AG20443 (cell line): ENCODE measurements around the gene NDST4.

Source experiments
- DNase-seq: peaks from one replicate; pipeline ENCODE4 v3.0.0; 2012; ENCODE audit warnings: low spot score, mixed read lengths

Gene NDST4

DNA sequence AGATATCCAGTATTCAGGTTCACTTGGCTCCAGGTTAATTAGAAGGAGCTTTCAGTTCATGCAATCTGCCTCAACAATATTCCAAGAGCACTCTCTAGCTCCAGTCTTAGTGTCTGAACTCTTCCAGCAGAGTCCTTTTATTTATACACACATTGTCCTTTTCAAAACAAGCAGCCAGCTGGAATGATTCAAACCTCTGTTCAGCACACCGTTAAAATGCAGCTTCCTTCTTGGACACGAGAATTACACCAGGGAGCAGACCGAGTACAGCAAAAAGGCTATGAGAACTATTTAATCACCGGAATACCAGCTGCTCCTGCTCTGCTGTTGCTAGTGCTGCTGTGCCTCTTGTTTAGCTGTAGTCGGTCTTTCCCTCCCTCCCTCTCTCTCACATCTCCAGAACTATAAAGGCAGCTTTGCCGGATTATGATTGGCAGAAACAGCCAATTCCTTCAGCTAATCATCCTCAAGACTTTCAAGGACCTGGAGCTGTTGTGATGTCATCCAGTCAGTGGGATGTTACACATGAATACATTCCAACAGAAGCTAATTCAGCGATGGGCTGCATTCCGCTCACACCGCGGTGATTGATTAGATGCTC lies at the start of gene NDST4:
Gene NDST4, minus strand, starts transcription at position 115 of the 601 bp plus-strand sequence. CDS start 36,584 bp downstream, outside the sequence.
- DNase-seq: peak; percentile 28

DNA sequence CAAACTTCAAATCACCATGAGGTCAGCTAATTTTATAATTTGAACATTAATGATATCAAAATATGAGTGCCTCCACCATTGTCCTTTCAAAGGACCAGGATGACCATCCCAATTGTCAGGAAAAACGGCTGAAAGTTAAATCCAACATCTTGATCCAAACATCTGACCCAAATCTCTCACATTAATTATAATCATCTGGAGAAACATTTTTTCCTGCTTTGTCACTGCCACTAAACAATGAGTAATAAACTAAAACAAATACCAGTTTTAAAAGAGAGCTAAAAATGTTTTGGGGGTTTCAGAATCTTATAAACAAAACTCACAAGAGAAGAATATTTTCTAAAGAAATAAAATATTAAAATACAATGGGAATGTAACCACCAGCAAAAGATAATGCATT lies 45.7 kb upstream of the NDST4 start:
- peak; percentile 22 for DNase-seq

DNA sequence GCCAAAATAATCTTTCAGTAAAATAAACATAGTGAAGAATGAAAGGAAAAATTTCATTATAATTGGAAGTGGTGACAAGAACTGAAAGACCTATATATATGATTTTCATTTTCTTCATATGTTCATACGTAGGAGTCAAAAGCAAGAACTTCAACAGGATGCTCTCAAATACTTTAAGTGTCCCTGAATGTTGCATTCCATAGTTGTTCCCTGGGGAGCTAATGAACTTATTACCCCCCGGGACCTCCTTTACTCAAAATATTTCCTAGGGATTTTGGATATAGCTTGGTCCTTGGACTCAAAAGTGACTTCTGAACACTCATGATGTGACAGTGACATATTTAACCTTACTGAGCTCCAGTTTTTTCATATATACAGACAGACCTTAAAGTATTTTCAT lies 44.9 kb upstream of the NDST4 start:
- no peak for DNase-seq

DNA sequence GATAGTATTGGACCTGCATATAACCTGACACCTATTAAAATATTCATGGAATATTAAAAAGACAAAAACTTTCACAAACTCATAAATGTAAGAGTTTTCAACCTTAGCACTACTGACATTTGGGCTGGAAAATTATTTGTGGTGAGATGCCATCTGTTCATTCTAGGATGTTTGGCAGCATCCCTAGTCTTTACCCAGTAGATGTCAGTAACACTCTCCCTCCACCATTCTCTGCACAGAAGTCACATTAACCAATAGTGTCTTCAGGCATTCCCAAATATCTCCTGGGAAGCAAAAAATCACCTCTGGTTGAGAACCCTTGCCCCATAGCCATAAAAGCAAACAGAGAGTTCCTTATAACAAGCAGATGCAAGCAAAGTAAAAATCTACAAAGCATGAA lies 41.4 kb upstream of the NDST4 start:
- DNase-seq: peak; percentile 45

DNA sequence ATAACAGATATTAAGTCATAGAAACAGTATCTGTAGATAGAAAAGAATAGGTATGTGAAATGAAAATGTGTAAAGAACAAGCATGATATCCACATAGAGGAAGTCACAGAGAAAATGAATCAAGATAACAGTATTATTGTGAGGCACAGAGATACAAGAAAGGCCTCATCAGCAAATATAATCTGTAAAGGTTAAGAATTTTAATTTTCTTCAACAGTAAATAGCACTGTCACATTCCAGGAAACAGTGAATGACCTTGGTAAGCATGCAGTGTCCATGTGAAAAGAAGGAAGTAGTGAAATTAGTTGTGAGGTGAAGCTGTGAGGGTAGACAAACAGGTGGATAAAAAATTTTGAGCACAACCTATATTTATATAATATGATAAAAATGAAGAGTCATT lies 39.5 kb upstream of the NDST4 start:
- no peak for DNase-seq

DNA sequence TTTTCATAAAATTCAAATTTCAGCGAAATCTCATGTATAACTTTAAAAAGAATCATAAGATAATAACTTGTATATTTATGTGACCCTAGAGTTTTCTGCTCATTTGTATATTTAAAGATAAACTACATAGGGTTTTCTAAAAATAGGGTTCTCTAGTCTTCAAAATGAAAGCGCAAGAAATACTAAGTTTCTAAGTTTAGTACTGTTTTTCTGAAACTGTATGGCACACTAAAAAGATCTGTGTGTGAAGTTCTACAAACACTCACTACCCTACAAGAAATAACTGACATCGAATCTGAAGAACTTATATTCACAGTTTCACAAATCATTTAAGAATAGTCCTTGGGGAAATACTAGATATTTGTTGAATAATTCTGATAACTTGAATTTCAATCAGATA lies 38.7 kb upstream of the NDST4 start:
- DNase-seq: no peak

DNA sequence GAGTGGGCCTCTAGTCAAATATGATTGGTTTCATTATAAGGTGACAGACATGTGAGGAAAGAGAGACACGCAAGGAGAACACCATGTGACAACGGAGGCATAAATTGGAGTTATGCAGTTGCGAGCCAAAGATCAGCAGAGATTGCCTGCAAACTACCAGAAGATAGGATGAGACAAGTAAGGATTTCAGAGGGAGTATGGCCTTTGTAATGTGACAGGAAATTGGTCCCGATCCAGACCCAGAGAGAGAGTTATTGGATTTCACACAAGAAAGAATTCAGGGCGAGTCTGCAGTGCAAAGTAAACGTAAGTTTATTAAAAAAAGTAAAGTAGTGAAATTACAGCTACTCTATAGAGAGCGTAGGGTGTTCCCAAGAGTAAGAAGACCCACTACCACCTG lies 35.7 kb upstream of the NDST4 start:
- no peak for DNase-seq

DNA sequence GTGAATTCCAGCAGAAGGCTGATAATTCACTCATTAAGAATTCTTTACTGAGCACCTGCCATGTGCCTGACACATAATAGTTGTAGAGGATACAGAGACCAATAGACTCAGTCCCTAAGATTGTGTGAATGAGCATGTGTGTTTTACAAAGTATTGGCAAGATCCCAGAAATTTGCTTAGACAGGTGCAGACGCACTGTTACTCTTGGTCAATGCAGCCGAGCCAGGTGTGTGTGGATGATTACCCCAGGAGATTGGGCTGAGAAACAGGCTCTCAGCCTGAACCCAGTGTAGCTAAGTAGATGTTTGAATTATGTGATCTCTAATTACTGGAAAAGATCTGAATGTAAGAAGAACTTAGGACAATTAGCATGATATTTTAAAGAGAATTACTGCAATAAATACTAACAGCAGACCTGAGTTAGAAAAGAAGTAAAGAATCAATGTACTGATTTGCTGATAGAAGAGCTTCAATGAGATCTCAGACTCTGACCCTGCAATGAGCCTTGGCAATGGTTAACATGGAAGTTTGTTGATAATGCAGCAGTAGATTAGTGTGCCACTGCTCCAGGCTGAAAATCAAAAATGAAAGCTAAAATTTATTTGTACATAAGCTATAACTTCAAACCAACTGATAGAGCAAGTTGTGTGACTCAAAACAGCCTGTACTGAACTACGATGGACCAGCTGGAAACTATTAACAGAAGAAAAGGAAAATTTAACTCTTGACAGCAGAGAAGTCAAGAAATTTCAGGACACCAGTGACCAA lies 32.2 kb upstream of the NDST4 start:
- no peak for DNase-seq

DNA sequence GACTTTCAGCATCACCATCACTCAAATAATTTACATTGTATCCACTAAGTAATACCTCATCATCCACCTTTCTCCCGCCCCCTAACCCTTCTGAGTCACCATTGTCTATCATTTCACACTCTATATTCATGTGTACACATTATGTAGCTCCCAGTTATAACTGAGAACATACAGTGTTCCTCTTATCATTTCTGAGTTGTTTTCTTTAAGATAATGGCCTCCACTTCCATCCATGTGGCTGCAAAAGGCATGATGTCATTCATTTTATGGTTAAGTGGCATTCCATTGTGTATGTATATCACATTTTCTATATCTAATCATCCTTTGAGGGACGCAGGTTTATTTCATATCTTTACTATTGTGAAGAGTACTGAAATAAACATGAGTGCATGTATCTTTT lies 14.6 kb upstream of the NDST4 start:
- DNase-seq: no peak

DNA sequence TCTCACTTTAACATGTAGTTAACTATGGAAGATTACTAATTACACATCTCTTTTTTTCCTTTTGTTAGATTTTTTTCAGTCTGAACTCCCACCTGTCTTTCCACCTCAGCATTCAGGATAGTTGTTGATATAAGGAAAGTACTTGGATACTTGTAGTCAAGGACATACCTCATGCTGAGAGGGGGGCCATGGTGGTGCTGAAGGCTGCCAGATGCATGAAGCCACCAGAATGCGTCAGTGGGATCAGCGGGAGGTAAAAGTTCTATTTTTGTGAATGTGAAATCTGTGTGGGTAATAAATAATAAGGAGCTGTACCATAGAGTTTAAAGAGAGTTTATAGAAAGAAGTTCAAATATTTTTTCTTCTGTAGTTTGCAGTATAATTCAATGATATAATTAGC lies 13.1 kb upstream of the NDST4 start:
- DNase-seq: no peak

DNA sequence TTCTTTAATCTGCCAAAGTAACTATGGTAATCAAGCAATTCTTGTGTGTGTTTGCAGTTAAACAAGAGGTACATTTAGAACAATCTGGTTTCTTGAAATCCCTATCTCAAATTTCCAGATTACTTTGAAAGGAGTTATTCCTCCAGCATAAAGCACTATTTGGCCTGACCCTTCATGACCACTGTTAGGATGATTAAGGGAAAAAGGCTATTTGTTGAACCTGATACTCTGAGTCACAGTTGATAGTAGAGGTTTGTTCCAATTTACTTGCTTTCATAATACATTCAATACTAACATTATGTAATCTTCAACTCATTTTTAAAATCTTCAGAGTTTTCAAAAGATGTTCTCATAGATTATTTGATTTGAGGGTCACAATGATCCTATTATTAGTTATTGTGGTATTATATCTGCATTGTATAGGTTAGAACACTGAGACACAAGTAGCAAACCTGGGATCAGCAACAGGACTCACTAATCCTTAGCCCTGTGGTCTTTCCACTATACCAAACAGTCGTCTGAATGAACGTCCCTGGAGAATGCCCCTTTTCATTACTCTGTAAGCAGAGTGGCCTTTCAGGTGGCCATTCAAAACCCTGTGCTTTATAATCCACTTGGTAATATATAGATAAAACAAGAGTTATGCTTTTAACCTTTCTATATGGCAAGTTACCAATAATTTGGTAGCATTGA lies 8.1 kb upstream of the NDST4 start:
- DNase-seq: no peak

DNA sequence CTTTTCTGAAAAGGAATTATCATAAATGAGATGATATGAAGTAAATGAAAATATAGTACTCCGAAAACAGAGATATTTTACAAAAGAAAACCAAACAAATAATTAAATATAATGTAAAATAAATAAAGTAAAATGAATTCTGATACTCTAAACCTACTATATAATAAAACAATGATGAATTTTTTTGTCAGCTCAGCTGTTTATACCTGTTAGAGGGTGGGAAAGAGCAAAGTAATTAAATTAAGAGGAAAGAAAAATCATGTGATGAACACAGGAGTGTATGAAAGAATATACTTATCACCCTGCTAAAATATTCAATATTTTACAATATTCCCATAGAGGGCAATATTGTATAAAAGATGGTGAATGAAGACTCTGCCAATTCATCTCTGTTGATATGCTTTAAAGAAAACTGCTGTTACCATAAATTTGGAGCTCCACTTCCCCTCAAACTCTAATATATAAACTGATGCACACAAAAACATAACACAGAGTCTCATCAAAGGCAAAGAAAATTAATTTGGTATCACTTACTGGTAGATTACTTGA lies 6.5 kb upstream of the NDST4 start:
- no peak for DNase-seq

DNA sequence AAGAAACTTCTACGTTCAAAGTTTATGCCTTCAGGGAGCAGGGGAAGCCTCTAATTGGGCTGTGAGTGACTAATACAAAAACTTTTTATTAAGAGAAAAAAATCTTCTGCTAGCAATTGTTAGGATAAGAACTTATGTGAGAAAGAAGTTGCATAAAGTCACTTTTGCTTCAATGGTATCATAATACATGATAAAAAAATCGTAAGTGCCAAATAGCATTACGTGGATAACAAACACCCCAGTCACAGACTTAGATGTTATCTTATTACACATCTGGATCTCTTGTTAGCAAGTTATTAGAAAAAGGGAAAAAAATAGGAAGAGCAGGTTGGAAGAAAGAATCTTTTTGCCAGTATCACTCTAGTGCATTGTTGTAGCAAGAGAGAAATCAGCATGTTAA lies 4.2 kb upstream of the NDST4 start:
- no peak for DNase-seq

DNA sequence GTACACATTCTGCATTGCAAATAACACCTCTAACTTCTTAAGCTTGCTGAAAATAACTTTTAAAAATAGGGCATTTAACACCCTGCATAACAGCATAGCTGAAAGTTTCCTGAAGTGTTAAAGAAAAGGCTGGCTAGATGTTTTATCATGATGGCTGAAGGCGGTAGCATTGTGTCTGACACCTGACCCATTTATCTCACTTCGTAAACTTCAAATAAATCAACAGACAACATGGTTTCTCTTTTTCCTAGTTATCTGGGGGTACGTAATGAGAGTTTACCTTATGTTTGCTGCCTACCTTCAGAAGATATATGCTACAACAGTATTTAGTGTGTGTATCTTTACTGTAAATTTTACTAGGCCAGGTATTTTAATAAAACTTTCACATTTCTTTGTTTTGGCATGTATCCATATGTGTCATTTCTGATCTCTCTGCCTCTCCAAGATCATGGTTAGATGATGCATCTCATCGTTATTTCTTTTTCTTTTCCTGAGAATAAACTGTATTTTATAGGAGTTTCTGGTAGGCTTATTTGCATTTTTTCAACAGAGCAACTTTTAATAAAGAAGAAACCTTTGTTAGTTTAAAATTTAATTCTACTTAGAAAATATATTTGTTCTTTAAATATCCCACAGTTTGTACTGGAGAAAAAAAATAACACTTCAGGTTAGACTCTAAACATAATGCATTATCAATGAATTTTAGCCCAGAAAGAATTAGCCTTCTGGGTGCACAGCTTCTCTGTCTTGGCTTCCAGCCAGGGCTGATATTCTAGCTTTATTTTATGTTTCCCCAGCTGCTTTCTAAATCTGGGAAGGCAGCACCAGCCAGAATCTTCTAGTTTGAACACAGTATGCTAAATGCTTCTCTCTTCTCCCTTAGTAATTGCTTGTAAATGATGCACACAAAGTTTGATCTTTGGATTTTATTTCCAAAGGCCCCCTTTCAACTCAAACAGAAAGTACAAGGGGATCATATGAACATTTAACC lies 2.9 kb downstream of the NDST4 start:
- DNase-seq: no peak

DNA sequence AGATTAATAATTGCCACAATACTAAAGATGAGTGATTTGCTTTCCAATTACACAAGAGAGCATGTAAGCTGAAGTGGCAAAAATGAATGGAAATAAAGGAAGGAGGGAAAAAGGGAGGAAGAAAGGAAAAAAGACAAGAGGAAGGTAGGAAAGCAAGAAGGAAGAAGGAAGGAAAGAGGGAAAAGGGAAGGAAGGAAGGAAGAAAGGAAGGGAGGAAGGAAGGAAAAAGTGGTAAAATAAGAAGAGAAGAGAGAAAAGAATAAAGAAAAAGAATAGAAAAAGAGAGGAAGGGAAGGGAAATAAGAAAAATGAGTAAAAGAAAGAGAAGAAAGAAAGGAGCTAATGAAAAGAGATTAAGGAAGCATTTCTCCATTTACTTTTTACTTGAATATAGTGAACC lies 4.6 kb downstream of the NDST4 start:
- DNase-seq: no peak

DNA sequence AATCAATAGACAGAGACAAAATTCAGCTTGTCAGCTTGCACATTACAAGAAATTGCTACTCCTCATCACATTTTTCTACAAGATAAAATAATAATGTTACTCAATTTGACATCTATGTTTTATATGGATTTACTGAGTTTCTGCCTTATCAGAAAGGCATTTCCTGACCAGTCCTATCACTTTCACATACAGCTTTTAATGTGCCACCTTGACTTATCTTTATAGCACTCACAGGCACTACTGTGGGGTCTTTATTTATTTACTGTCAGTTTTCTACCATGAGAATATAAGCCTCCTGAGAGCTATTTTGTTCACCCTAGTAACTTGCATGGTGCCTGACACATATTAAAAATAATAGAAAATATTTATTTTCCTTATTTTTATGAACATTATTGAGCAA lies 6.0 kb downstream of the NDST4 start:
- no peak for DNase-seq

DNA sequence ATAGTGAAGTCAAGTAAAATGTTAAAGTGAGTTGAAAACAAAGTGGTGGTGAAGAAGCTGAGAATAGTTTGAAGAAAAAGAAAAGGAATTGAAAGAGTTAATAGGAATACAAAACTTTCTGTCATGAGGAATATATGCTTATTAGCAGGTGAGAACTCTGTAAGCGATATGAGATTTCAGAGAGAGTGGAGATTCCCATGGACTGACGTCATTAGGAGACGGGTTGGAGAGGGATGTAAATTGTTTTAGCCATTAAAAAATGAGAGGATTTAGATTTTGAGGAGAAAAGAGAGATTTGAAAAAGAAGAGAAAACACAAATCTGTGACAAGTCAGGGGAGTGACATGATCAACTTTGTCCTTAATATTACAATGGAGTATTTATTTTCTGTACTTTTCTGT lies 11.7 kb downstream of the NDST4 start:
- no peak for DNase-seq

DNA sequence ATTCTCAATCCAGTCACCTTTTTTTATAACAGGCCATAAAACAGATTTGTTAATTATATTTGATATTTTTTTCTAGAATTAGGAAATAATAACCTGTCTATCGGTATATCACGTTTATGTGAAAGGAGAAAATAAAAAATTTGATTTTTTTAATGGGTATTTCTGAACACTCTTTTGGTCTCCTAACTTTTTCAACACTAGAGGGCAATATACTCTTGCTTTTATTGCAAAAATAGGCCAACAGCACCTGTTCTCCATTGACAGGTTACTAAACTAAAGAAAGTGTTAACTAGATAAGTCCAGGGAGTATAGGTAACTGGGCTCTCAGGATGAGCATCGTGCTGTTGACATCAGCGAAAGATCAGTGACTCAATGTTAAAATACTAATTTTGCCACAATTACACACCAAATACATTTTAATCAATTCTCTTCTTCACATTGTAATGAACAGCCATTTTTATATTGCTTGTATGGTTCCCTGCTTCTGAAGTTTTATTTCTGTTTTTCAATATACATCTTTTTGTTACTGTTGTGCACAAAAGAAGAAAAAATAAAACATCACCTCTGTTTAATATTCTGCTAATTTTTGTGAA lies 22.8 kb downstream of the NDST4 start:
- DNase-seq: peak; percentile 19

DNA sequence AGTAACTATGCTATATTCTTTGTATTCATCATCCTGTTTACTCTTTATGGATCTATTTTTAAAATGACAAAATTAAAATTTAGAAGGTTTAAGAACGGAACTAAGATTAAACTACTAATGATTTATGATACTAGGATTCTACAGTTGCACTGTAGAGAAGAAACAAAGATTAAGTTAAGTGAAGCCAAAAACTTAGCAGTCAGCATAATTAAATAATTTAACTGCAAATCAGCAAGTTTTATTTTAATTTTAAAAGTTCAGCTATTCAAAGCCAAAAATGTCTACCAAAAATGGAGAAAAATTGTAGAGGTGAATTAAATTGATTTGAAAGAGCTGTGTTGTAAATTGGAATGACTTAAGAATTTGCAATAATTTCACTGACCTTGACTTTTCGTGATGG lies 30.8 kb downstream of the NDST4 start:
- DNase-seq: no peak

DNA sequence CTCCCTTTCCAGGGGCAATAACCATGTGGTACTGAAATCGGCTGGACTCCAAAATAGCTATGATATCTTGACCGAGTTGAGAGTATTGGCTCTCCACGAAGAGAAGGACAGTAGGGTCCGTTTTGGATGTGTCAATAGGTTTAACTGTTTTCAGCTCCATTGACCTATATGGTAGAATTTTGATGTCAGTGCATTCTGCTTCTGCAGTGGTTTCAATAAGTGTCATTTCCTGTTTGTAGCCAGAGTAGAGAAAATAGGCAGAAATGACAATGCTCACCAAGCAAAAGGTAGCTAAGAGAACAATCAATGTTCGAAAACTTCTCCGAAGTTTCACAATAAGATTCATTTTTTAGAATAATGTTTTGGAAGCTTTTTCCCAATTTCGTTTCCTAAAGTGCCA lies 36.7 kb downstream of the NDST4 start:
- DNase-seq: no peak

DNA sequence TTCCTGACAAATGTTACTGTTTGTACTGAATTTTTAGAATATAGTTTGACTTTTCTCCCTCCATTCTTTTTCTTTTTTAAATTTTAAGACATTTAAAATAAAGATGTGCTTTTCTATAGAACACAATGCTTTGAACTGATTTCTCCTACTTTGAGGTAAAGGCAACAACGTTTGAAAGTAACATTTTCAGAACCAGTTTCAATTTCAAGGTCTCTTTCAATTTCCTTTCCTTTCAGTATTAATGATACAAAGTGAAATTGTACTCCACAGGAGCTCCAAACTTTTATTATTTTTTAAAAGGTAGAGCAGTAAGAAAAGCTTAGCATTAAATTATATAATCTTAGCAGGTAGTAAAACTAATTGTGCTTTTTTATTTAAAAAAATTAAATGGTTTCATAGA lies 54.9 kb downstream of the NDST4 start:
- no peak for DNase-seq
